HUES64 (cell line): ENCODE data around the gene MT1M.

Source experiments
- H3K27ac ChIP-seq: 2 replicates; pipeline ENCODE4 v1.7.0; 2013; ENCODE audit warnings: low read depth, low read length, inconsistent platforms
- H3K27me3 ChIP-seq: 2 replicates; pipeline ENCODE4 v1.6.1; 2013; ENCODE audit warnings: mild to moderate bottlenecking, low read length; ENCODE audit not compliant: insufficient read depth
- H3K36me3 ChIP-seq: 2 replicates; pipeline ENCODE4 v1.6.1; 2013; ENCODE audit warnings: mild to moderate bottlenecking, low read length; ENCODE audit not compliant: insufficient read depth
- H3K4me1 ChIP-seq: 2 replicates; pipeline ENCODE4 v1.6.1; 2013; ENCODE audit warnings: mild to moderate bottlenecking, low read length, moderate library complexity; ENCODE audit not compliant: insufficient read depth
- H3K4me3 ChIP-seq: 2 replicates; pipeline ENCODE4 v1.5.1; 2013; ENCODE audit warnings: mild to moderate bottlenecking, low read length, moderate library complexity
- H3K9ac ChIP-seq: 2 replicates; pipeline ENCODE4 v1.6.1; 2013; ENCODE audit warnings: mild to moderate bottlenecking, low read depth, low read length
- H3K9me3 ChIP-seq: 2 replicates; pipeline ENCODE4 v1.6.1; 2013; ENCODE audit warnings: low read depth, low read length; ENCODE audit not compliant: insufficient read depth
- WGBS: fragments of 150-250, 120-280 bp; methylation state at CpG from one replicate; pipeline ENCODE4 v1.1.7; 2013; ENCODE audit warnings: missing lambda C conversion rate; 5-methylcytosine and 5-hydroxymethylcytosine counted together

MT1M gene

DNA sequence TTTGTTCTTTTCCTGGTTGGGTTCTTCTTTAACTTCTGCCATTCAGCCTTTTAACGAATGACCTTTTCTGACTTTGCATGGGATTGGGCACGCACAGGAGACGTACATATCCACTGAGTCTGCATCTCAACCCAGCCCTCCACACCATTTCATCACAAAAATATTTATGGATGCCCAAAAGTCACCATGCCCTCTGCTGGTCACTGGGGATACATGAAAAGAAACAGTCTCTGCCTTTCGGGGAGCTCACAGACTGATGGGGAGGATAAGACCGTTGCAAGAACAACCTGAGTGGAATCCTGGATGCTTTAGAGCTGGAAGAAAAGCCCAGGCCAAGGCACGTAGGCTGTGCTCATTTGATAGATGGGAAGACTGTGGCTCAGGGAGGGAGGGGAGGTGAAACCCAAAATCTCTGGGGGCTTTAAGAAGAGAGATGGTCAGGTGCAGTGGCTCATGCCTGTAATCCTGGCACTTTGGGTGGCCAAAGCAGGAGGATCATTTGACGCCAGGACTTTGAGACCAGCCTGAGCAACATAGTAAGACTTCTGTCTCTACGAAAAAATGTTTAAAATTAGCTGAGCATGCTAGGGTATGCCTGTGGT, 32.0 kb upstream of the MT1M start:
- WGBS: 58% methylated on average over 8 of the region's 8 CpGs
- no peak overlapping the region for H3K27ac ChIP-seq
- H3K36me3 ChIP-seq: no peaks in the 10 kb centered on the region

DNA sequence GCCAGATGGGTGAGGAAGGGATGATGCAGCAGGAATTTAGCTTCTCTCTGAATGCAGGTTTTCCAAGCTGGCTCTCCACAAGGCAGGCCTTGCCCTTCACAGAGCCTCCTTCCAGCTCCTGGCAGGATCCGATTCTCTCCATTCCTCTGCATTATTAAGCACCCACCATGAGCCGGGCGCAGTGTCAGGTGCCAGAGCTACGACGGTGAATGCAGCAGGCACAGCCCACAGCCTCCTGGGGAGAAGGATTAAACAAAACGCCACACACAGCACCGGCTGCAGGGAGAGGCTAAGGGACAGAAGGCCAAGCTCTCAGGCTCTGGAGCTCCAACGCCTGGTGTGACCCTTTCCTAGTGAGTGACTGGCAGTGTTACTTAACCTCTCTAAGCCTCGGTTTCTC, 31.1 kb upstream of the MT1M start:
- 67% methylated on average over 9 of the region's 9 CpGs for WGBS
- H3K27me3 ChIP-seq: peaks cover 21% of the 10 kb centered on the region
- no peaks in the 10 kb centered on the region for H3K9me3 ChIP-seq
- no peak overlapping the region for H3K9ac ChIP-seq
- H3K4me1 ChIP-seq: no peaks in the 10 kb centered on the region
- H3K27ac ChIP-seq: no peak overlapping the region
- no peaks in the 10 kb centered on the region for H3K36me3 ChIP-seq
- no peak overlapping the region for H3K4me3 ChIP-seq

More for the DNA sequence above, 32.0 kb upstream of the MT1M start:
- Histone ChIP-seq H3K4me3 (no peak overlapping the region), H3K9ac (no peak overlapping the region), H3K4me1 (no peaks in the 10 kb centered on the region), H3K27me3 (peaks cover 13% of the 10 kb centered on the region; the same call in 1 of the 2 replicates), H3K9me3 (no peaks in the 10 kb centered on the region)

DNA sequence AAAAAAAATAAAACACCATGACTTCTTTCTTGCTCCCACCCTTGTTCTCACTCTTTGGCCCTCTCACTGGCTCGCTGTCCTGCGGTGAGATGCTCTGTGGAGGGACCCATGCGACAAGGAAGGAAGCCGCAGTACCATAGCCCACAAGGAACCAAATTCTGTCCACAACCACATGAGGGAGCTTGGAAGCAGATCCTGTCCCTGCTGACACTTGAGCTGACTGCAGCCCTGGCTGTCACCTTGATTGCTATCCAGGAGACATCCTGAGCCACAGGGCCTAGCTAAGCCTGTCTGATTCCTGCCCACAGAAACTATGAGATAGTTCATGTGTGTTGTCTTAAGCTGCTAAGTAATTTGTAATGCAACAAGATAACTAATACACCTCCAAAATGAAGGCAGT, 28.9 kb upstream of the MT1M start:
- Histone ChIP-seq H3K27ac (no peak overlapping the region), H3K9me3 (no peaks in the 10 kb centered on the region), H3K4me3 (no peak overlapping the region), H3K4me1 (peaks cover 3% of the 10 kb centered on the region), H3K36me3 (no peaks in the 10 kb centered on the region), H3K27me3 (peaks cover 44% of the 10 kb centered on the region), H3K9ac (no peak overlapping the region)
- 53% methylated on average over 4 of the region's 4 CpGs for WGBS

DNA sequence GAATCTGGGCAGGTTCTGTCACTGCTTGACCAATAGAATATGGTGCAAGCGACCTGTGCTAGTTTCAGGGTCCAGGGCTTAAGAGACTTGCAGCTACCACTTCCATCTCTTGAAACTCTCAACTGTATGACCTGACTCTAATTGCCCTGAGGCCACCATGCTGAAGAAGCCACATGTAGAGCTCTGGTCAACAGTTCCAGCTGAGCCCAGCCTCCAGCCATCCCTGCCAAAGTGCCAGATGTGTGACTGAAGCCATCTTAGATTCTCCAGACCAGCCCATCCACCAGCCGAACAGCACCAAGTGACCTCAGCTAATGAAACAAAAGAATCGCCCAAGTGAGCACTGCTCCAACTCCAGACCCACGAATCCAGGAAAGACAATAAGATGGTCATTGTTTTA, 27.5 kb upstream of the MT1M start:
- 92% methylated on average over 4 of the region's 4 CpGs for WGBS
- Histone ChIP-seq H3K9ac (no peak overlapping the region), H3K4me3 (no peak overlapping the region), H3K27ac (no peak overlapping the region), H3K9me3 (no peaks in the 10 kb centered on the region), H3K4me1 (peaks cover 11% of the 10 kb centered on the region), H3K27me3 (peaks cover 58% of the 10 kb centered on the region), H3K36me3 (no peaks in the 10 kb centered on the region)

DNA sequence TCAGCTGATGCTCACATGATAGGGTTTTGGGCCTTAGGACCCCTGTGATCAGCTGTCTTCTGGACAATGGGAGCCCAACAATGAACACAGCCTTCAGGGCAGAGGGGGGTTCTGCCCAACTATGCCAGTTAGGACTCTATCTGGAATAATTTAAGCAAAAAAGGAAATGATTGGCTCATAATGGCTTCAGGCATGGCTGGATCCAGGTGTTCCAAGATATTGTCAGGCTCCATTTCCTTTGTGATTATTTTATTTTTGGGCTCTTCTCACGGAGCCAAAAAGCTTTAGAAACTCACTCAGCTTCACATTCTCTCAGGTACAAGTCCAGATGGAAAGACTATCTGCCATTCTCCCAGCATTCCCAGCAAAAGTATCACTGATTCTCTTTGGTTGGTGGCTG, 27.0 kb upstream of the MT1M start:
- H3K27me3 ChIP-seq: peaks cover 61% of the 10 kb centered on the region

DNA sequence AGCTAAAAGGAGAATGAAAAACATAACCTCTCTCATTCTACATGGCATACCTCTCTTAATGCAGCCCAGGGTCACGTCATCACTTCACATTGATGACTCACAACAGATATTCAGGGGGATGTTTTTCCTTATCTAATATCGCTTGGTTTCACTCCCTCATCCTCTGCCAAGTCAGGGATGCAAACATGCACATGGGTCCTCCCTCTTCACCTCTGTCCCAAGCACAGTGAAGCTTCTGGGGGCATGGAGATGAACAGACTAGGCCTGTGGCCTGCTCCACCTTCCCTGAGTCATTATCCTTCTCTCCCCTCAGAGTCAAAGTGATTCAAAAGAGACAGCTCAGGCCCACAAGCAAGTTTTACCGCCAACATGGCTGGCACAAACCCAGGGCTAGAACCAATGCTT, 26.4 kb upstream of the MT1M start:
- no peaks in the 10 kb centered on the region for H3K36me3 ChIP-seq
- H3K27ac ChIP-seq: no peak overlapping the region
- WGBS: 88% methylated on average over 3 of the region's 3 CpGs
- H3K9ac ChIP-seq: no peak overlapping the region
- peaks cover 67% of the 10 kb centered on the region for H3K27me3 ChIP-seq
- H3K4me3 ChIP-seq: no peak overlapping the region
- peaks cover 18% of the 10 kb centered on the region for H3K4me1 ChIP-seq
- no peaks in the 10 kb centered on the region for H3K9me3 ChIP-seq

More for the DNA sequence above, 27.0 kb upstream of the MT1M start:
- no peak overlapping the region for H3K9ac ChIP-seq
- no peaks in the 10 kb centered on the region for H3K9me3 ChIP-seq
- no peak overlapping the region for H3K4me3 ChIP-seq
- H3K36me3 ChIP-seq: no peaks in the 10 kb centered on the region
- no peak overlapping the region for H3K27ac ChIP-seq
- 80% methylated on average over 1 of the region's 1 CpG for WGBS
- peaks cover 16% of the 10 kb centered on the region for H3K4me1 ChIP-seq

DNA sequence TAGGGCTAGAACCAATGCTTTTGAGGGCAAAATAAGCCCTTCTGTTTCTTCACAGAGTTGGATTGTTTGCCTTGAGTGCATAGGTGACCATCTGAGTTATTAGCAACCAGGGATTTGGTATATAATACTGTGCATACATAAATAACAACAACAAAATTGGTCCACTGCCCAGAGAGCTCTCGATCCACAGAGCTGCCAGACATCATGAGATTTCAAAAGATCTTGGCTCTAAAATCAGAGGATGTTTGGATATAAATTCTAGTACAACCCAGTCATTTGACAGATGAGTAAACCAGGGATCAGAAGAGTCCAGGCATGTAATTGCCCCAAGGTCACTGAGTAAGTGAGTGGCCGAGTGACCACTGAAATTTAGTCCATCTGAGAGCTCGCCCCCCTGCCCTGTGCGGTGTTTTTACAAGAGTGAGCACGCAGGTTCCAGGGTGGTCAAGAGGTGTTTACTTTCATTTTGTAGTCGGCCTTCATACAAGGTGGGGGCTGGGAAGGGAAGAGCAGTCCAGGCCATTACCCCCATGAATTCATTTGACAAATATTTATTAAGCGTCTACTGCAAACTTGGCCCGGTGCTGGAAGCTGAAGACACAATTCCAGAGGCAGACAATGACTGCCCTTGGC, 25.9 kb upstream of the MT1M start:
- H3K27ac ChIP-seq: no peak overlapping the region
- no peak overlapping the region for H3K4me3 ChIP-seq
- peaks cover 72% of the 10 kb centered on the region for H3K27me3 ChIP-seq
- no peaks in the 10 kb centered on the region for H3K36me3 ChIP-seq
- WGBS: 87% methylated on average over 8 of the region's 8 CpGs
- no peaks in the 10 kb centered on the region for H3K9me3 ChIP-seq
- peaks cover 18% of the 10 kb centered on the region for H3K4me1 ChIP-seq
- H3K9ac ChIP-seq: no peak overlapping the region

DNA sequence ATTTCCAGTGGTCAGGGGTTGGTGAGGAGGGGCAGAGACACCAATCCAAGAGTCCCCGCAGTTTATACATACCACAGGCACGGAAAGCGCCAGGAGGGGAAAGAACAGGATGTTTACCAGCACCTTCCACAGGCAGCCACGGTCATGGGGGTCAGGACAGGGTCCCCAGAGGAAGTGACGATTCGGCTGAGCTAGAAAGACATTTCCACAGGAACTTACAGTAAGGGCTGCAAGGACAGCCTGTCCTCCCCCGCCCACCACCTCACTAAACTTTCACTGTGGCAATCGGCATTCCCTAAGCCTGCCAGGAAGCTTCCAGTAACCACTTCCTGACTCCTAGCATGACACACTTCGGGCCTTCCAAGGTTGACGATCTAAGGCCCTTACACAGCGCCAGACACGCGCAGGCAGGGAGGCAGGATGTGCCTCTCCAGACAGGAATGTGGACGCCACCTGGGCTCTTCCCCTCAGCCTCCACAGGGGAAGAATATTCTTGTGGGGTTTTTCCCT, 25.3 kb upstream of the MT1M start:
- Histone ChIP-seq H3K27ac (no peak overlapping the region), H3K27me3 (peaks cover 75% of the 10 kb centered on the region), H3K9ac (no peak overlapping the region), H3K4me1 (peaks cover 18% of the 10 kb centered on the region), H3K4me3 (no peak overlapping the region), H3K9me3 (no peaks in the 10 kb centered on the region), H3K36me3 (no peaks in the 10 kb centered on the region)
- 71% methylated on average over 14 of the region's 14 CpGs for WGBS

DNA sequence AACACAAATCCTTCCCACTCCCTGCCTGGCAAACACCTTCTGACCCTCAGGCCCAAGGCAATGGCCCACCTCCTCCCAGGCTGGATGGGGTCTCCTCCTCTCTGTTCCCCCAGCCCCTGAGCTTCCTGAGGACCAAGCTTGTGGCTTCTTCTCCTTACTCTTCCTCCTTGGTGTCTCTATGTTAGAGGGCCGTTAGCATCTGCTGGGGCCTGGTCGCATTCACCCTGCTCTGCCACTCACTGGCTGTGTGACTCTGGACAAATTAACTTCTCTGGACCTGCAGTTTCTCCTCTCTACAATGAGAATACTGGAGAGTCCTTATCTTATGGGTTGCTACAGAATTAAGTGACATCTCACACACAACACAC, 24.8 kb upstream of the MT1M start:
- H3K27me3 ChIP-seq: peaks cover 79% of the 10 kb centered on the region
- peaks cover 18% of the 10 kb centered on the region for H3K4me1 ChIP-seq

DNA sequence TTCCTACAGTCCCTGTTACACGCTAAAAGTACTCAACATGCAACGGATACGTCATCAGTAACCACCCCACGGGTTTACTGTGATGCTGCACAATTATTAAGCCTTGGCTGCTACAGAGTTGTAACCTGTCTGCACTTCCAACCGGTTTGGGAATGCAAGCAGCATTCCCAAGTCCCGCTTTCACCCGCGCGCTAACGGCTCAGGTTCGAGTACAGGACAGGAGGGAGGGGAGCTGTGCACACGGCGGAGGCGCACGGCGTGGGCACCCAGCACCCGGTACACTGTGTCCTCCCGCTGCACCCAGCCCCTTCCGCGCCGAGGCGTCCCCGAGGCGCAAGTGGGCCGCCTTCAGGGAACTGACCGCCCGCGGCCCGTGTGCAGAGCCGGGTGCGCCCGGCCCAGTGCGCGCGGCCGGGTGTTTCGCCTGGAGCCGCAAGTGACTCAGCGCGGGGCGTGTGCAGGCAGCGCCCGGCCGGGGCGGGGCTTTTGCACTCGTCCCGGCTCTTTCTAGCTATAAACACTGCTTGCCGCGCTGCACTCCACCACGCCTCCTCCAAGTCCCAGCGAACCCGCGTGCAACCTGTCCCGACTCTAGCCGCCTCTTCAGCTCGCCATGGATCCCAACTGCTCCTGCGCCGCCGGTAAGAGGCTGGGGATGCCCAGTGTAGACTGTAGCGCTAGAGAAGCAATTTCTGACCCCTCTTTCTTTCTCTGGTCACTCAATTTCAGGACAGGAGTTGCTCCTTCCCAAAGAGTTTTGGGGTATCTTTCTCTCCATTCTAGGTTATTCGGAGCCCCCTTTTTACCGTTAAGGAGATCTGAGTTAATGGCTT, 24.2 kb upstream of the MT1M start, which contains the start of gene MT2A:
Gene MT2A, plus strand, starts transcription at position 542 of the 833 bp plus-strand sequence. Its CDS starts 72 bp downstream, at position 614.
- Histone ChIP-seq H3K4me1 (peaks cover 18% of the 10 kb centered on the region), H3K9ac (peak within 1 kb of the TSS; percentile 18; the same call in 1 of the 2 replicates), H3K4me3 (peak within 1 kb of the TSS; percentile 53), H3K27me3 (peaks cover 85% of the 10 kb centered on the region), H3K27ac (no peak within 1 kb of the TSS), H3K36me3 (no peaks in the 10 kb centered on the region), H3K9me3 (no peaks in the 10 kb centered on the region)
- 6% methylated on average over 62 of the region's 62 CpGs for WGBS

More for the DNA sequence above, 24.8 kb upstream of the MT1M start:
- H3K27ac ChIP-seq: no peak overlapping the region
- H3K4me3 ChIP-seq: peak overlapping the region; percentile 53
- H3K9me3 ChIP-seq: no peaks in the 10 kb centered on the region
- no peaks in the 10 kb centered on the region for H3K36me3 ChIP-seq
- H3K9ac ChIP-seq: no peak overlapping the region
- WGBS: 68% methylated on average over 2 of the region's 2 CpGs

DNA sequence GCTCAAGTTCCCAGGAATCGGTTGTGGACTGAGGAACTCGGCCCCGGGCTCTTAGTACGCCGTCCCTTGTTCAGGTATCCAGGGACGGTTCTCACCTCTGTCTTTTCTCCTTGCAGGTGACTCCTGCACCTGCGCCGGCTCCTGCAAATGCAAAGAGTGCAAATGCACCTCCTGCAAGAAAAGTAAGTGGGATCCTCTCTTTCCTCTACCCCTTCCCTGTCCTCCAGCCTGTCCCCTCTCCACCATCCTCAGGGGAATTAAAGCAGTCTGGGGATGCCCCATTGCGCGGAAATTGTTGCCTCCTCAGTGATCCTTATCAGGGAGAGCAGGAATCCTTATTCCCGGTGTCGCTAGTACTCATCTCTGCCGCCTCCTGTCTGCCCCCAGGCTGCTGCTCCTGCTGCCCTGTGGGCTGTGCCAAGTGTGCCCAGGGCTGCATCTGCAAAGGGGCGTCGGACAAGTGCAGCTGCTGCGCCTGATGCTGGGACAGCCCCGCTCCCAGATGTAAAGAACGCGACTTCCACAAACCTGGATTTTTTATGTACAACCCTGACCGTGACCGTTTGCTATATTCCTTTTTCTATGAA, 23.5 kb upstream of the MT1M start:
- Histone ChIP-seq H3K9ac (no peak overlapping the region), H3K4me1 (peaks cover 18% of the 10 kb centered on the region), H3K27me3 (peaks cover 92% of the 10 kb centered on the region)

More for the DNA sequence above, 23.5 kb upstream of the MT1M start:
- Histone ChIP-seq H3K27ac (no peak overlapping the region), H3K4me3 (peak overlapping the region; percentile 53), H3K36me3 (no peaks in the 10 kb centered on the region), H3K9me3 (no peaks in the 10 kb centered on the region)
- 3% methylated on average over 19 of the region's 21 CpGs for WGBS
